NCI-H748 (cell line): Measurements from ENCODE around the gene RPS6KA5.
"Not testable (repeated sequence)": the region's sequence is repeated elsewhere in the genome, so short reads cannot be mapped to it uniquely, and the experiment has no call there.

Experiments
- DNase-seq: peaks from one replicate; lab custom pipeline; 2025; ENCODE audit not compliant: unreplicated experiment; lab: John Stamatoyannopoulos, UW

The RPS6KA5 gene

GRCh38 chr14:90839024-90839888, 221.2 kb downstream of the RPS6KA5 start:
- DNase-seq: no peak

DNA sequence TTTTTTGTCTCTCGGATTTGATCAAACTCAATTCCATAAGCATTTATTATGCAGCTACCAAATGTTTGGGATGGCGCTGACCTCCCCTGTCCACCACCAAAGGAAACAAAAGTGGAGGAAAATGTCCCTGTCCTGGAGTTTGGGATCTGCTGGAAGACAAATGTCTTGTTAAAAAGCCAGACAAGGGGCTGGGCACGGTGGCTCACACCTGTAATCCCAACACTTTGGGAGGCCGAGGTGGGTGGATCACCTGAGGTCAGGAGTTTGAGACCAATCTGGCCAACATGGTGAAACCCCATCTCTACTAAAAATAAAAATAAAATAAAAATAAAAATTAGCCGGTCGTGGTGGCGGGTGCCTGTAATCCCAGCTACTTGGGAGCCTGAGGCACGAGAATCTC, 221.9 kb downstream of the RPS6KA5 start:
- not testable (repeated sequence) for DNase-seq

DNA sequence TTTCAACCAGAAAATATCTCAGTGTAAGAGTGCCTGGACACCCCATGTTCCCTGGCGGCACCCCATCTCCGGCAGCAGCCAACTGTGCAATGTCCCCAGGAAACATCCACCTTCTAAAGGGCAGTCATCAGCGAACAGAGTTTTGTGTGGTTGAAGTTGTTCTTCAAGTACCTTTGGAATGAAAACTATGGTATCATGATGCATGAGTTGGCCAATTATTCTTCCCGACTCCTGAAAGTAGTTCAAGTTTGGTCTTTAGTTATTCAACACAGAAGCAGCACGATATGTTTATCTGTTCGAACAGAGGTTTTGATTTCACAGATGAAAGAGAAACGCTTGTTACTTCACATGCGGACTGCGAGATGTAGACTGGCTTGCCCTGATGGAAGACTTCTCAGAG, 223.1 kb downstream of the RPS6KA5 start:
- DNase-seq: no peak

GRCh38 chr14:90836692-90837063, 223.8 kb downstream of the RPS6KA5 start:
- no peak for DNase-seq

DNA sequence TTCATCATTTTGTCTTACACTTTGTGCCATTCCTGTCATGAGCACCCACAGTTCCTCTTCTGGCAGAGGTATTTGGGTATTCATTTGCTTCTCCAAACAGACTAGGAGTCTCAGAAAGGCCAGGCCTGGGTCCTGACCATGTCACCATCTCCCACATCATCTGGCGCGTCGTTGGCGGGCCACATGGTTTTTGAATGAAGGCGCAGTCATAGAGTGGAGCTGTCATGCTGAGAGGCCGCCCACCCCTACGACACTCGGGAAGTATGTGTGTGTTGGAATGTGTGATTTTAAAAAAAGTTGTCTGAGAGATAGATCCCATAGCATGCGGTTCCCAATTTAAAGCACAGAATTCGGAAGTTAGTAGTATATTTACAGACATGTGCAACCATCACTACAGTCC, 228.6 kb downstream of the RPS6KA5 start:
- no peak for DNase-seq

DNA sequence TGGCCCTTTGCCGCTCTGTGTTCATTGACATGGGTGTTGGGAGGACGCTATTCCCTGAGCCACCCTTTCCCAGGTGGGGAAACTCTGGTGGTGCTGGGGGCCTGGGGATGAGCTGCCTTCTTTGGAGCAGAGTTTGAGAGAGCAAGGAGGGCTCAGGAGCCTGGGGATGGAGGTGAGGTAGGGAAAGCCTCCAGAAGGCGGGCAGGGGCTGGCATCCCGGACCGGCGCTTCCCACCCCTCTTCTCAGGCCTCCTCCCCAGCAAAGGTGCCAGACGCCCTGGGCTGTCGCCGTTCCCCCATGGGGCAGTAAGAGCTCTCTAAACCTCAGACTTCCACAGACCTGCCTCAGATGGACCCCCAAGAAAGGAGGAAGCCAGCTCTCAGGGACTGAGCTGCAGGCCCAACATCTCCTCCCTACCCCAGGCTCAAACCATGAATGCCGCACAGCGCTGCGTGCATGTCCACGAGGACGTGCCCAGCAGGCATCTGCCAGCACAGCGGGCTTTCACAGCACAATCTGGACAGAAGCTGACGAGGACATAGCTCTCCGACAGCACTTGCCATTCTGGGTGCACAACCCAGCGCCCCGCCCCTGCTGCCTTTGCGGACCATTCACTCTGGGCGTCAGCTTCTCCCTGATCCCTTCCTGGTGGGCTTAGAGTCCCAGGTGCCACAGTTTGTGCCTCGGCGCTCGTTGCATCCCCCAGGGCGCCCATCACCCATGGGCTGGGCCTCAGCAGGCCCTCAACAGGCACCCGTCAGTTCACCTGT, 229.3 kb downstream of the RPS6KA5 start:
- no peak for DNase-seq

DNA sequence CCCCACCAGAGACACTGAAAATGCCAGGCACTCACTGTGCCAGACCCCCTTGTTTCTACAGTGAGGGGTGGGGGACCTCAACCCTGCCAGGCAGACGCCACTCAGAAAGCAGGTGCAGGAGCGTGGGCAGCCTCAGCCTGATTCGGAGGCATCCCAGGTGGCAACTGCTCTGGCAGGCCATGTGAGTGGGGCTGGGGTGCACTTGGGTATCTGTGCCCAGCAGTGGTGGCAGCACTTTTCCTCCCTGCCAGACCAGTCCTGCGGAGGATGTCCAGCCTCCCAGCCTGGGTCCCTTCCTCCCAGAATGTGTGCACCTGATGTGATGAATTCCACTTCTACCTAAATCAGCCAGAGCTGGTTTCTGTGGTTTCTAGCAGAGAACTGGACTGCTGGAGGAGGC, 230.8 kb downstream of the RPS6KA5 start:
- DNase-seq: no peak

DNA sequence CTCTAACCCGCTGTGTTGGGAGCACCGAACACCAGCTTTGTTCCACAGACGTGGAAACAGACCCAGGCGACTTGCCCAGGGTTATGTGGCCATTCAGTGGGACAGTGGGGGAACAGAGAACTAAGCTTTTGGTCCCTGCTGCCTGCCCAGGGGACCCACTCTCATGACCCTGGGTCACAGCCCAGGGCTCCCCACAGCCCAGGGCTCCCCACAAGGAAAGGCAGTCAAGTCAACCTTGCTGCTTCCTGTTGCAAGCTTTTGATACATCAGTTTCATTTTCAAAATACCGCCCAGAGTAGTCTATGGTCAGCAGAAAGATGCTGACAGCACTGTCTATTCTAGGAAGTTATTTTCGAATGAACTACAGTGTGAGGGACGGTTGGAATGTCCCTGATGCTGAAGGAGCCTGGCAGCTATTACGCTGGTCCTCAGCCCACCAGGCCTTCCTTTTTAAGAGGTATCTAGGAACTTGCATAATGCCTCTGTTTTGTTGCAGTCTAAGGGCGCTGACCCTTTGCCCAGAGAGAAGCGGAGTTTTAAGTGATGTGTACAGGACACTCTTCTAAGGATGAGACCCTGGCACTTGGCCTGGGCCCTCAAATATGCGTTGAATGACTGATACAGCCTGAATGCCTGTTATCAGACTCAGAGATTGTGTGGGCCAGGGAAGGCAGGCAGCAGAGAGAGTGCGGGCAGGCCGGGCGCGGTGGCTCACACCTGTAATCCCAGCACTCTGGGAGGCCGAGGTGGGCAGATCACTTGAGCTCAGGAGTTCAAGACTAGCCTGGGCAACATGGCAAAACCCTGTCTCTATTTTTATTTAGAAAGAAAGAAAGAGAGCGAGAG, 231.6 kb downstream of the RPS6KA5 start:
- DNase-seq: no peak

- DNase-seq: peak; percentile 96
Measured at GRCh38 chr14:90827919-90828610, 232.4 kb downstream of the RPS6KA5 start.

- DNase-seq: not testable (repeated sequence)
Measured at GRCh38 chr14:90823542-90823941, 236.9 kb downstream of the RPS6KA5 start.

DNA sequence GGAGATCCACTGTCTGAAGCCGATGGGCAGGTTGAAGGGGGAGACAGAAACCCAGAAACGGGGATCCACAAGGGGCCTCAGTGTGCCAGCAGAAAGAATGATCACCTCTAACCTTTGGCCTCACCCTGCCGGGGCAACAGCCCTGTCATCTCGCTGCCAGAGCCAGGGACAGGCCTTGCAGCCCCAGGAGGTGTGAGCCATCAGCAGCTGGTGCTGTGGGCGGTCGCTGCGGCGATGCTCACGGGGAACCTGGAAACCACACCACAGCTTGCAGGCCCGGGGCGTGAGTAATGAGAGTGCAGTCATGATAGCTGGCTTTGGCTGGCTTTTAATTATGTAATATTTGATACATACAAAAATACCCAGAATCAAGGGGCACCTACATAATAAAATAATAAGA, 239.5 kb downstream of the RPS6KA5 start:
- DNase-seq: no peak

DNA sequence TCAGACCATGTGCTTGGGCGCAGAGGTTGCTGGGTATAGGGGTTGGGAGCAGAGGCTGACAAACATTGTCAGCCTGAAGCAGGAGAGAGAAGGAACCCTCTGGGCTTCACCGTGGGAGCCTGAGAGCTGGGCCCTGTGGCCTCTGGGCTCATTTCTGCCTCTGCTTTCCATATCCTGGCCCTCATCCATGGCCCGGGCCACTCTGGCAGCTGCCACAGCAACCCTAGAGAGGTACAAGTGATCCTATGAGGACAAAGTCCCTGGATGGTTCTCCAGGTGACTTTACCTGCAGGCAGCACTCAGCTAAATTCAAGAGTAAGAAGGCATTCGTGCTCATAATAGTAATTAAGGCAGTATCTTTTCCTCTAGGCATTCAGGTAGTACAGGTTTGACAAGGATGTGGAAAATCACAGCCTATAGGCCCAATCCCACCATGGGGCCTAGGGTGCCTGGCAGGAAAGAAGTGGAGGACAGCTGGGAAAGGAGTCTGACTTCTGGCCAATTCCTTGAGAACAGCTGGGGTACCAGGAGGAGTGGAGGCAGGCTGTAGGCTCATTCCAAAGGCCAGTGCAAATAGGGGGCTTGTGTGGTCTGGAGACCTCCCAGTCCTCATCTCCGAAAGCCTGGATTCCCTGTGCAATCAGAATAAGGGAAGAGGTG, 240.6 kb downstream of the RPS6KA5 start:
- DNase-seq: no peak

- no peak for DNase-seq
Measured at GRCh38 chr14:90818715-90819114, 241.7 kb downstream of the RPS6KA5 start.

GRCh38 chr14:90816681-90817436, 243.6 kb downstream of the RPS6KA5 start:
- DNase-seq: no peak

GRCh38 chr14:90815822-90816662, 244.4 kb downstream of the RPS6KA5 start, which contains the start of gene TTC7B:
Gene TTC7B (minus strand): TSS chr14:90816430. CDS start chr14:90816295, 135 bp downstream.
- peak; percentile 80 for DNase-seq

DNA sequence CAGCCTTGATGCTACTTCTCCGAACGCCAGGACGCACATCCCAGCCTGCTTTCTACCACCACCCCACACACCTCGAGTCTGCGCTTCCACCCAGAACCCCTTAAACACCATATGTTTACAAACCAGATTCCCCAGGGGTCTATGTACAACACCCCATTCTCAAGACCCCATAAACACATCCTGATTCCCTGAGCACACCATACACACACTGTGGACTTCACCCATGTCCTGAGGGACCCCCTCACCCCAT, 244.9 kb downstream of the RPS6KA5 start:
- DNase-seq: no peak

- DNase-seq: peak; percentile 20
Measured at GRCh38 chr14:90814806-90815571, 245.5 kb downstream of the RPS6KA5 start.

DNA sequence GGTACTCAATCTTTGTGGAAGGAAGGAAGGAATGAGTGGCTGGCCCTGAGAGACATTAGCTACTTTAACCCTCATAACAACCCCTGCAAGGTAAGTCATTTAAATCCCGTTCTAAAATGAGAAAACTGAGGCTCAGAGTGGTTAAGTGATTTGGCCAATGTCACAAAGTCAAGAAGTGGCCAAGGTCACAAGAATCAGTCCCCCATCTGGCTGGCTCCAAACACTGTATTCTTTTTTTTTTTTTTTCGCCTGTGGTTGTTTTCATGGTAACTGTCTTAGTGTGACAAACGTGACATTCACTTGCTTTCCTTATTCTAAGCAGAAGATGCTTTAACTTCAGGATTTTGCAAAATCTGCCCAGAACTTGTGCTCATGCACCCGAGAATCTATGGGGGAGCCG, 247.0 kb downstream of the RPS6KA5 start:
- DNase-seq: no peak
